DND-41 (cell line): ENCODE data around the gene RNU1-1.
"Not testable (repeated sequence)": the region's sequence is repeated elsewhere in the genome, so short reads cannot be mapped to it uniquely, and the experiment has no call there.

Experiments used
- ATAC-seq: fragments of 200-7000 bp; cut with Tn5 transposase; 3 replicates; pipeline ENCODE4 v1.9.1; 2021; ENCODE audit warnings: low read depth; ENCODE audit not compliant: insufficient read depth
- DNase-seq: peaks from one replicate; pipeline ENCODE4 v3.0.0-alpha.2; 2020
- H2AFZ ChIP-seq: 2 replicates; pipeline ENCODE4 v1.6.0; 2012; ENCODE audit warnings: low read depth, low read length
- H3K27ac ChIP-seq: 2 replicates; pipeline ENCODE4 v1.5.1; 2012; ENCODE audit warnings: low read length, inconsistent platforms
- H3K27me3 ChIP-seq: fragments of 200-600 bp; sonication (generic); 2 replicates; pipeline ENCODE4 v1.6.0; 2012; ENCODE audit warnings: low read length, mild to moderate bottlenecking, inconsistent platforms; ENCODE audit not compliant: insufficient read depth, poor library complexity
- H3K36me3 ChIP-seq: 2 replicates; pipeline ENCODE4 v1.5.1; 2012; ENCODE audit warnings: low read length, inconsistent platforms; ENCODE audit not compliant: insufficient read depth
- H3K4me1 ChIP-seq: 2 replicates; pipeline ENCODE4 v1.5.1; 2012; ENCODE audit warnings: mild to moderate bottlenecking, low read length; ENCODE audit not compliant: insufficient read depth
- H3K4me2 ChIP-seq: 2 replicates; pipeline ENCODE4 v1.6.0; 2012; ENCODE audit warnings: mild to moderate bottlenecking, moderate library complexity, low read length, inconsistent platforms; ENCODE audit not compliant: insufficient read depth
- H3K4me3 ChIP-seq, 2 experiments: fragments of 200-600 bp in 1 of 2; shearing (Covaris generic) in 1 of 2; 2 replicates each; pipeline ENCODE4 v1.5.1; 2012 to 2016; ENCODE audit warnings: inconsistent platforms in 2 of 2, low read length in 2 of 2, mild to moderate bottlenecking in 2 of 2, low read depth in 1 of 2, moderate library complexity in 1 of 2
- H3K79me2 ChIP-seq: 2 replicates; pipeline ENCODE4 v1.6.0; 2012; ENCODE audit warnings: low read length, inconsistent platforms; ENCODE audit not compliant: insufficient read depth
- H3K9ac ChIP-seq: 2 replicates; pipeline ENCODE4 v1.6.0; 2012; ENCODE audit warnings: low read depth, mild to moderate bottlenecking, inconsistent platforms, low read length, moderate library complexity
- H3K9me3 ChIP-seq: 2 replicates; pipeline ENCODE4 v1.5.1; 2012; ENCODE audit warnings: low read length, moderate library complexity, mild to moderate bottlenecking, inconsistent platforms; ENCODE audit not compliant: insufficient read depth, severe bottlenecking
- H4K20me1 ChIP-seq: 2 replicates; pipeline ENCODE4 v1.6.0; 2012; ENCODE audit warnings: low read length; ENCODE audit not compliant: insufficient read depth
- CTCF ChIP-seq: IDR thresholded peaks from 2 replicates; pipeline ENCODE4 v1.5.1; 2012; ENCODE audit warnings: borderline replicate concordance, low read length, moderate library complexity, mild to moderate bottlenecking; ENCODE audit not compliant: poor library complexity, severe bottlenecking; ENCODE audit errors: extremely low read depth
- EZH2 ChIP-seq: IDR thresholded peaks from 3 replicates; pipeline ENCODE4 v1.6.1; 2012; ENCODE audit warnings: borderline replicate concordance, low read depth, mild to moderate bottlenecking, moderate library complexity, low read length, inconsistent platforms; ENCODE audit not compliant: severe bottlenecking

Gene RNU1-1

GRCh38 chr1:16491056-16491675 lies 22.9 kb downstream of the RNU1-1 start:
- Histone ChIP-seq H3K79me2 (peaks cover 2% of the 10 kb centered on the region; the same call in 1 of the 2 replicates), H3K27me3 (no peaks in the 10 kb centered on the region), H3K36me3 (peaks cover 15% of the 10 kb centered on the region), H3K4me1 (no peaks in the 10 kb centered on the region), H4K20me1 (no peaks in the 10 kb centered on the region), H3K4me2 (no peak overlapping the region), H3K27ac (no peak overlapping the region), H3K4me3 (no peak overlapping the region), H3K9me3 (no peaks in the 10 kb centered on the region), H2AFZ (no peak overlapping the region), H3K9ac (no peak overlapping the region)
- ATAC-seq (no peak), DNase-seq (no peak)
- TF ChIP-seq EZH2, result no peak
- no peak for TF ChIP-seq CTCF

- not testable (repeated sequence) for H3K27me3 ChIP-seq, H3K79me2 ChIP-seq, H4K20me1 ChIP-seq, H3K4me1 ChIP-seq, H3K27ac ChIP-seq, H3K4me2 ChIP-seq, DNase-seq, H2AFZ ChIP-seq, ATAC-seq, H3K4me3 ChIP-seq, H3K9ac ChIP-seq, H3K9me3 ChIP-seq
- peaks cover 30% of the 10 kb centered on the region for H3K36me3 ChIP-seq
Observed at GRCh38 chr1:16489195-16489880, 24.7 kb downstream of the RNU1-1 start.

GRCh38 chr1:16487011-16487410 lies 27.1 kb downstream of the RNU1-1 start:
- not testable (repeated sequence) for H3K9me3 ChIP-seq, H3K4me1 ChIP-seq, H3K4me2 ChIP-seq, H3K27me3 ChIP-seq, ATAC-seq, H3K9ac ChIP-seq, DNase-seq, H3K79me2 ChIP-seq, H4K20me1 ChIP-seq, H3K4me3 ChIP-seq, H3K27ac ChIP-seq, H2AFZ ChIP-seq
- peaks cover 37% of the 10 kb centered on the region for H3K36me3 ChIP-seq

- H3K4me3 ChIP-seq, H3K79me2 ChIP-seq, ATAC-seq, H3K9me3 ChIP-seq, H4K20me1 ChIP-seq, DNase-seq, H3K27me3 ChIP-seq, H2AFZ ChIP-seq, H3K9ac ChIP-seq, H3K4me2 ChIP-seq, H3K4me1 ChIP-seq, H3K27ac ChIP-seq: not testable (repeated sequence)
- H3K36me3 ChIP-seq, result peaks cover 37% of the 10 kb centered on the region
Observed at GRCh38 chr1:16486316-16486715, 27.8 kb downstream of the RNU1-1 start.

- TF ChIP-seq EZH2 (no peak), CTCF (no peak)
- no peak overlapping the region for H3K4me2 ChIP-seq
- no peaks in the 10 kb centered on the region for H3K27me3 ChIP-seq
- H3K9ac ChIP-seq, result no peak overlapping the region
- no peaks in the 10 kb centered on the region for H3K9me3 ChIP-seq
- H2AFZ ChIP-seq, result no peak overlapping the region
- ATAC-seq, result no peak
- no peak overlapping the region for H3K4me3 ChIP-seq
- H3K4me1 ChIP-seq, result no peaks in the 10 kb centered on the region
- no peak overlapping the region for H3K27ac ChIP-seq
- peaks cover 37% of the 10 kb centered on the region for H3K36me3 ChIP-seq
- no peaks in the 10 kb centered on the region for H3K79me2 ChIP-seq
- no peaks in the 10 kb centered on the region for H4K20me1 ChIP-seq
- DNase-seq, result no peak
Observed at GRCh38 chr1:16484931-16485330, 29.2 kb downstream of the RNU1-1 start.
